Measurements from ENCODE around the gene DENND4A.

DENND4A gene

GRCh38 chr15:65724464-65725215 lies 67.5 kb downstream of the DENND4A start:
- TF ChIP-seq FOXK2 (IDR thresholded peaks at IDR 0.05): no peak
- no peak for TF ChIP-seq PKNOX1 (IDR thresholded peaks at IDR 0.05)
- no peak for TF ChIP-seq FOXM1 (IDR thresholded peaks at IDR 0.05; ENCODE audit: borderline replicate concordance)
- no peak for TF ChIP-seq BHLHE40 (IDR thresholded peaks at IDR 0.05; ENCODE audit: borderline replicate concordance)
- TF ChIP-seq LEF1 (IDR thresholded peaks at IDR 0.05; ENCODE audit: borderline replicate concordance): no peak
- no peak for TF ChIP-seq ELF4 (IDR thresholded peaks at IDR 0.05)
- TF ChIP-seq L3MBTL2 (conservative IDR thresholded peaks at IDR 0.05): no peak
- TF ChIP-seq HDGF (IDR thresholded peaks at IDR 0.05; ENCODE audit: borderline replicate concordance): no peak
- no peak for TF ChIP-seq SP1 (IDR thresholded peaks at IDR 0.05)
- TF ChIP-seq FOXA1 (IDR thresholded peaks at IDR 0.05): no peak
- no peak for TF ChIP-seq NFRKB (IDR thresholded peaks at IDR 0.05)
- no peak for TF ChIP-seq ZNF384 (IDR thresholded peaks at IDR 0.05)
- TF ChIP-seq CTBP1 (IDR thresholded peaks at IDR 0.05; ENCODE audit: borderline replicate concordance): no peak
- TF ChIP-seq SUZ12 (IDR thresholded peaks at IDR 0.05): no peak
- TF ChIP-seq TARDBP (IDR thresholded peaks at IDR 0.05): no peak
- TF ChIP-seq ARNT (IDR thresholded peaks at IDR 0.05): no peak
- no peak for DNase-seq (ENCODE audit: extremely low spot score)
- ChIA-PET POLR2A (no interaction called here), CTCF (no interaction called here)

DNA sequence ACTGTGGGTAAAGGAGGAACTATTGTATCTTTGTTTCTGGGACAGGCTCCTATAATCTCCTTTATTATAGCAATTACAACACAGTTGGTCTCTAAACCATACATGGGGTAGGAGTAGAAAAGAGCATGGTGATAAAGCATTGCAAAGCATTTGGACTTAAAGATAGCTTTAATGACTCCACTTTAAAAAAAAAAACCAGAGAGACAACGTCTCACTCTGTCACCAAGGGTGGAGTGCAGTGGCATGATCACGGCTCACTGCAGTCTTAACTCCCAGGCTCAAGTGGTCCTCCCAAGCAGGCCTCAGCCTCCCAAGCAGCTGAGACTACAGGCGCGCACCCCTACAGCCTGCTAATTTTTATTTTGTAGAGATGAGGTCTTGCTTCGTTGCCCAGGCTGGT lies 68.2 kb downstream of the DENND4A start:
- TF ChIP-seq PKNOX1 (IDR thresholded peaks at IDR 0.05): no peak
- TF ChIP-seq BHLHE40 (IDR thresholded peaks at IDR 0.05; ENCODE audit: borderline replicate concordance): no peak
- no peak for TF ChIP-seq FOXK2 (IDR thresholded peaks at IDR 0.05)
- no peak for TF ChIP-seq ZNF384 (IDR thresholded peaks at IDR 0.05)
- no peak for TF ChIP-seq ELF4 (IDR thresholded peaks at IDR 0.05)
- no peak for TF ChIP-seq CTBP1 (IDR thresholded peaks at IDR 0.05; ENCODE audit: borderline replicate concordance)
- TF ChIP-seq SP1 (IDR thresholded peaks at IDR 0.05): no peak
- TF ChIP-seq LEF1 (IDR thresholded peaks at IDR 0.05; ENCODE audit: borderline replicate concordance): no peak
- no peak for TF ChIP-seq L3MBTL2 (conservative IDR thresholded peaks at IDR 0.05)
- TF ChIP-seq ARNT (IDR thresholded peaks at IDR 0.05): no peak
- TF ChIP-seq TARDBP (IDR thresholded peaks at IDR 0.05): no peak
- TF ChIP-seq FOXM1 (IDR thresholded peaks at IDR 0.05; ENCODE audit: borderline replicate concordance): no peak
- TF ChIP-seq NFRKB (IDR thresholded peaks at IDR 0.05): no peak
- TF ChIP-seq SUZ12 (IDR thresholded peaks at IDR 0.05): no peak
- TF ChIP-seq FOXA1 (IDR thresholded peaks at IDR 0.05): no peak
- no peak for TF ChIP-seq HDGF (IDR thresholded peaks at IDR 0.05; ENCODE audit: borderline replicate concordance)
- DNase-seq (ENCODE audit: extremely low spot score): no peak
- ChIA-PET POLR2A (no interaction called here), CTCF (no interaction called here)

DNA sequence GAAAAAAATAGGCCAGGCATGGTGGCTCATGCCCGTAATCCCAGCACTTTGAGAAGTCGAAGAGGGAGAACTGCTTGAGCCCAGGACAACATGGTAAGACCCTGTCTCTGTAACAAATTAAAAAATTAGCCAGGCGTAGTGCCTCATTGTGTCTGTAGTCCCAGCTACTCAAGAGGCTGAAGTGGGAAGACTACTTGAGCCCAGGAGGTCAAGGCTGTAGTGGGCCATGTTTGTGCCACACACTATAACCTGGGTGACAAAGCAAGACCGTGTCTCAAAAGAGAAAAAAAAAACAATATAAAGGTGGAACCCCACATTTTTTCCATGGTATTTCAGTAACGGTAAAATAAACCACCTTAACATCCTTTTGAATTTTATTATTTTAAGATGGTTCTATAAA lies 69.9 kb downstream of the DENND4A start:
- ChIA-PET POLR2A (no interaction called here), CTCF (no interaction called here)
- TF ChIP-seq PKNOX1 (IDR thresholded peaks at IDR 0.05) (no peak), L3MBTL2 (conservative IDR thresholded peaks at IDR 0.05) (no peak), BHLHE40 (IDR thresholded peaks at IDR 0.05; ENCODE audit: borderline replicate concordance) (no peak), SUZ12 (IDR thresholded peaks at IDR 0.05) (no peak), TARDBP (IDR thresholded peaks at IDR 0.05) (no peak), ARNT (IDR thresholded peaks at IDR 0.05) (no peak), HDGF (IDR thresholded peaks at IDR 0.05; ENCODE audit: borderline replicate concordance) (no peak), SP1 (IDR thresholded peaks at IDR 0.05) (no peak)
- no peak for DNase-seq (ENCODE audit: extremely low spot score)

DNA sequence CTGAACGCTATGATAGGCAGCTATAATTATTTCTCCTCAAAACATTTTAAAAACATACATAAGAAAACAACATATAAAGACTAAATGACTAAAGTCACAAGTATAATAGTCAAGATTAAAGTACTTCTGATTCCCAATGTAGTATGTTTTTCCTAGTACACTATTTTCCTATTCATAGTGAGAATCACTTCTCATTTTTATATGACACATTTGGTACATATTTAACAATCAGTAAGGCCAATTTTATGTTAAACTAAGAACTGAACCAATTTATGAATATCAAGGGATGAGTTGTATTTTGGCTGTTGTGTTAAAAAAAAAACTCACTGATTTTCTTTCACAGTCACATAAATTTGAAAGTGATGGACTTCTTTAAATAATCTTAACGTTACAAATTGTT lies 79.7 kb downstream of the DENND4A start:
- TF ChIP-seq FOXK2 (IDR thresholded peaks at IDR 0.05) (no peak), PKNOX1 (IDR thresholded peaks at IDR 0.05) (no peak), ZNF384 (IDR thresholded peaks at IDR 0.05) (no peak), ARNT (IDR thresholded peaks at IDR 0.05) (no peak)
- DNase-seq (ENCODE audit: extremely low spot score): no peak
- ChIA-PET POLR2A (no interaction called here), CTCF (no interaction called here)

DNA sequence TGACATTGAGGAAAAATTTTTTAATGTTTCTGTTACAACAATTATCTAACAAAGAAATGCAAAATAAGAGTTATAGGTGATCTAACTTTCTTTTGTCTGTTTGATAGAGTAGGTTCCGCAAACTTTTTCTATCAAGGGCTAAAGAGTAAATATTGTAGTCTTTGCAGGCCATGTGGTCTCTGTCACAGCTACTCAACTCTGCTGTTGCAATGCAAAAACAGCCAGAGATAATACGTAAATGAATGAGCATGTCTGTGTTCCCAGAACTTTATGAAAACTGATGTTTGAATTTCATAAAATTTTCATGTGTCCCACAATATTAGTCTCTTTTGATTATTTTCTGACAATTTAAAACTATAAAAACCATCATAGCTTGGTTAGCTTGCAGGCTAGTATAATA lies 97.0 kb downstream of the DENND4A start:
- TF ChIP-seq L3MBTL2 (conservative IDR thresholded peaks at IDR 0.05) (no peak), TARDBP (IDR thresholded peaks at IDR 0.05) (no peak), FOXK2 (IDR thresholded peaks at IDR 0.05) (no peak), NFRKB (IDR thresholded peaks at IDR 0.05) (no peak), SP1 (IDR thresholded peaks at IDR 0.05) (no peak), FOXM1 (IDR thresholded peaks at IDR 0.05; ENCODE audit: borderline replicate concordance) (no peak), CTBP1 (IDR thresholded peaks at IDR 0.05; ENCODE audit: borderline replicate concordance) (no peak), ARNT (IDR thresholded peaks at IDR 0.05) (no peak), LEF1 (IDR thresholded peaks at IDR 0.05; ENCODE audit: borderline replicate concordance) (no peak), BHLHE40 (IDR thresholded peaks at IDR 0.05; ENCODE audit: borderline replicate concordance) (no peak), FOXA1 (IDR thresholded peaks at IDR 0.05) (no peak), HDGF (IDR thresholded peaks at IDR 0.05; ENCODE audit: borderline replicate concordance) (no peak), ZNF384 (IDR thresholded peaks at IDR 0.05) (no peak), SUZ12 (IDR thresholded peaks at IDR 0.05) (no peak), ELF4 (IDR thresholded peaks at IDR 0.05) (no peak), PKNOX1 (IDR thresholded peaks at IDR 0.05) (no peak)
- POLR2A ChIA-PET: no interaction called here
- CTCF ChIA-PET: no interaction called here
- no peak for DNase-seq (ENCODE audit: extremely low spot score)
